ENCODE measurements around the gene EML6.

EML6 gene

DNA sequence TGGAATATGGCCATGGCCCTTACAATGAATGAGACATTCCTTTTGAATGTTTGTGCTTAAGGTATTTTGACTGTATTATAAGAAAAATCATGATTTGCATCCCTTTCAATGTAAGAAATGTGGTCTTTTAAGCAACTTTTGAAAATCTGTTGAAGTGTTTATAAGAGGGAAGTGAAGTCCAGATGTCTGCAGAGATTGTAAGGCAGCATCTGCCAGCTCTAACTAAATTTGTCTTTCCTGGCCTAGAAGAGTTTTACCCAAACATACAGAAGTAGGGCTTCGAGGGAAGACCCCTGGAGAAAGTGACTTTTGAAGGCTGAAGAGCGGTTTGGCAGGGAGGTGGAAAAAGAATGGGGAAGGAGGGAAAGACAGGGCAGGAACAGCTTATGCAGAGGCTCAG, 12.2 kb downstream of the EML6 start:
- H3K27ac ChIP-seq = no peak overlapping the region

DNA sequence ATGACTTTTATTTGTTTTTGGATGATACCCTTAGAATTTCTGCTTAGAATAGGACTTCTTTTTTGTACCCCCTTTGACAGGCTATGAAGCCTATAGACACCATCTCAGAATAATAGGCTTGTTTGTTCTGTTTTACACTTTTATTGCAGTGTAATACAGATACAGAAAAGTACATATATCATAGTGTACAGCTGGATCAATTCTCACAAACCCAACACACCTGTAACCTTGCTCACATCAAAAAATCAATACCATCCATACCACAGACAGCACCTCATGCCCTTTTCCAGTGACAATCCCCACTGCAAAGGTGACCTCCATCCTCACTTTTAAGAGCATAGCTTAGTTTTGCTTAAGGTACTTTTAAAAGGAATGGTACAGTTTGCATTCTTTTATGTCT, 14.8 kb downstream of the EML6 start:
- TF ChIP-seq, protein P1, sequence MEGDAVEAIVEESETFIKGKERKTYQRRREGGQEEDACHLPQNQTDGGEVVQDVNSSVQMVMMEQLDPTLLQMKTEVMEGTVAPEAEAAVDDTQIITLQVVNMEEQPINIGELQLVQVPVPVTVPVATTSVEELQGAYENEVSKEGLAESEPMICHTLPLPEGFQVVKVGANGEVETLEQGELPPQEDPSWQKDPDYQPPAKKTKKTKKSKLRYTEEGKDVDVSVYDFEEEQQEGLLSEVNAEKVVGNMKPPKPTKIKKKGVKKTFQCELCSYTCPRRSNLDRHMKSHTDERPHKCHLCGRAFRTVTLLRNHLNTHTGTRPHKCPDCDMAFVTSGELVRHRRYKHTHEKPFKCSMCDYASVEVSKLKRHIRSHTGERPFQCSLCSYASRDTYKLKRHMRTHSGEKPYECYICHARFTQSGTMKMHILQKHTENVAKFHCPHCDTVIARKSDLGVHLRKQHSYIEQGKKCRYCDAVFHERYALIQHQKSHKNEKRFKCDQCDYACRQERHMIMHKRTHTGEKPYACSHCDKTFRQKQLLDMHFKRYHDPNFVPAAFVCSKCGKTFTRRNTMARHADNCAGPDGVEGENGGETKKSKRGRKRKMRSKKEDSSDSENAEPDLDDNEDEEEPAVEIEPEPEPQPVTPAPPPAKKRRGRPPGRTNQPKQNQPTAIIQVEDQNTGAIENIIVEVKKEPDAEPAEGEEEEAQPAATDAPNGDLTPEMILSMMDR (conservative IDR thresholded peaks at IDR 0.05) = no peak
- no peak overlapping the region for H3K27ac ChIP-seq

More for the DNA sequence above, 12.2 kb downstream of the EML6 start:
- TF ChIP-seq, protein P1 (conservative IDR thresholded peaks at IDR 0.05) = no peak

DNA sequence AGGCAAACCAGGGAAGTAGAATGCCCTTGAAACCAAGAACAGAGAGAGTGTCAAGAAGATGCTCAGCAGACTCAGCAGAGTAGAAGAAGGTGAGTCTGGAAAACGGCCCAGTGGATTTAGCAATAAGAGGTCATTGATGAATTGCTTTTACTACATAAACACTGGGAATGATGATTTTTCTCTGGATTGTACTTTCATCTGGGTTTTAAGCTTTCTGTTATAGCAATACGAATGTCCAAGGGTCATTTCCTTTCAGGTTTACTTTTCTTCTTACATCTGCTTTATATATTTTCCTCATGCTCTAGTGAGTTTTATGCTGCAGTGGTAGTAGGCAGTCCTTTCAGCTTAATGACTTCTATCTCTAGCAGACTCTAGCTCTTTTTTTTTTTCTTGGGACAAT, 16.9 kb downstream of the EML6 start:
- TF ChIP-seq, protein P1 (conservative IDR thresholded peaks at IDR 0.05) = no peak
- H3K27ac ChIP-seq = no peak overlapping the region

DNA sequence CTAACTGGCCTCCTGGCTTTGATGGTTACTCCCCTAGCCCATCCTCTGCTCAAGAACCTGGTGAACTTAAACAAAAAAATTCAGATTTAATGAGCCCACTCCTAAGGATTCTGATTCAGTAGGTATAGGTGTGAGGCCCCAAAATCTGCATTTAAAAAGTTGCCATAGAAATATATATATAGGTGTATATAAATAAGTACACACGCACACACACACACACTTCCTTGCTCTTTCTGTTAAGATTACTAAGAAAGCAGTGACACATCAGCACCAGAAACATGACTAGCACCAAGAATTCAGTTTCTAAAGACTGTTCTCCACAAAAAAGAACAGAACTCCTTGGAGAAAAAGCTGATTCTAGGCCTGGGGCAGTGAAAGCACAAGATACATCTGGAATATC, 17.8 kb downstream of the EML6 start:
- no peak overlapping the region for H3K27ac ChIP-seq
- TF ChIP-seq, protein P1 (conservative IDR thresholded peaks at IDR 0.05) = no peak

DNA sequence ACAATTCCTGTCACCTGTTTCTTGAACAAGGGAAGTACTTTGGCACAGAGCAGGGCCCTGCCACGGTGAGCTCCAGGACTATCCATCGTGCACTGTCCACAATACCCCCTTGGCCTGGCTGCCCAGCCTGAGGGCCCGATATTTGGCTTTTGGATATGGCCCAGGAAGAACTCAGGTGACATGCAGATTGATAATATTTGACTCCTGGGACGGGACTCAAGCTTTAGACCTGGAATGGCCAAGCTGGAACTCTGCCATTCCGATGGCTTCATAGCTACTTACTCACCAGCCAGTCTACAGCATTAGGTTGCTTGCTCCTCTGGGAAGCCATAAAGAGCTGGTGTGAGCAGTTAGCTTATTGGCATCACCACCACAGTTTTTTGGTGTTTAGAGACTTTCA, 26.6 kb downstream of the EML6 start:
- TF ChIP-seq, protein P1 (conservative IDR thresholded peaks at IDR 0.05) = no peak
- no peak overlapping the region for H3K27ac ChIP-seq

DNA sequence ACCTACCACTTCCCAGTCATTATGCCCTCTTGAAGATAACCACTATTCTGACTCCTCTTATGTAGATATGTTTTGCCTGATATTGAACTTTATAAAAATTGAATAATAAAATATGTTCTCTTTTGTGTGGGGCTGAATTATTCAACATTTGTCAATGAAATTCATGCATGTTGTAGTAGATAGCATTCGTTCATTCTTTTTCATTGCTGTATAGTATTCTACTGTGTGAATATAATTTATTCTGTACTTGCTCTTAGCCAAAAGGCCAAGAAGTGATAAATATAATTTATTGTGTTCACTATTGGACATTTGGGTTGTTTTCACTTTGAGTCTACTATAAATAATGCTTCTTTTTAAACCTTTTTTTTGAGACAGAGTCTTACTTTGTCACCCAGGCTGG, 29.0 kb downstream of the EML6 start:
- no peak overlapping the region for H3K27ac ChIP-seq
- TF ChIP-seq, protein P1 (conservative IDR thresholded peaks at IDR 0.05) = no peak

DNA sequence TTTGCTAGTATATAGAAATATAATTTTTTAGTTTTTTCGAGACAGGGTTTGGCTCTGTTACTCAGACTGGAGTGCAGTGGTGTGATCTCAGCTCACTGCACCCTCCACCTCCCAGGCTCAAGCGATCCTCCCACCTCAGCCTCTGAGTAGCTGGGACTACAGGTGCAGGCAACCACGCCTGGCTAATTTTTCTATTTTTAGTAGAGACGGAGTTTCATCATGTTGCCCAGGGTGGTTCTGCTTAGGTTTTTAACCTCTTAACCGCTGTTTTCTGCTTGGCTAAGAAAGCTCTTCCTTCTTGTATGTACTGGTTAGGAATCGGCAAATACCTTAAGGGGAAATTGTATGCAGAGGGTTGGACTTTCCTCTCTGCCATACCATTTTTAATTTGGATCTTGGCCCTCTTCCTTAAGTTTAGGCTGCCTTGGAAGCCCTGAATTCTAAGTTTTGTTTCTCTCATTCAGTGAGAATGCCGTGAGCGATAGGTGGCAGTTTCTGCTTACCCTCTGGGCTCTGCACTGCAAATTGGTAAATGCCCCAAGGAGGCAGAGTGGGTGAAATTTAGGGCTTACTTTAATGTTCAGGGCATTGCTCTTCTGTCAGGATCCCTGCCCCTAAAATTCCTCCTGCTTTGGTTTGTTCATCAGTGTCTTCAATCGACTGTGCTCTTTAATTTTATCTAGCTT, 32.3 kb downstream of the EML6 start:
- H3K27ac ChIP-seq = no peak overlapping the region; the same call in 1 of the 2 replicates
- TF ChIP-seq, protein P1 (conservative IDR thresholded peaks at IDR 0.05) = no peak
